ENCODE results near the gene WIZ.

Gene WIZ

GRCh38 chr19:15466851-15467733 is 17.3 kb upstream of the WIZ start:
- DNase-seq (ENCODE audit: low read depth), result no peak

DNA sequence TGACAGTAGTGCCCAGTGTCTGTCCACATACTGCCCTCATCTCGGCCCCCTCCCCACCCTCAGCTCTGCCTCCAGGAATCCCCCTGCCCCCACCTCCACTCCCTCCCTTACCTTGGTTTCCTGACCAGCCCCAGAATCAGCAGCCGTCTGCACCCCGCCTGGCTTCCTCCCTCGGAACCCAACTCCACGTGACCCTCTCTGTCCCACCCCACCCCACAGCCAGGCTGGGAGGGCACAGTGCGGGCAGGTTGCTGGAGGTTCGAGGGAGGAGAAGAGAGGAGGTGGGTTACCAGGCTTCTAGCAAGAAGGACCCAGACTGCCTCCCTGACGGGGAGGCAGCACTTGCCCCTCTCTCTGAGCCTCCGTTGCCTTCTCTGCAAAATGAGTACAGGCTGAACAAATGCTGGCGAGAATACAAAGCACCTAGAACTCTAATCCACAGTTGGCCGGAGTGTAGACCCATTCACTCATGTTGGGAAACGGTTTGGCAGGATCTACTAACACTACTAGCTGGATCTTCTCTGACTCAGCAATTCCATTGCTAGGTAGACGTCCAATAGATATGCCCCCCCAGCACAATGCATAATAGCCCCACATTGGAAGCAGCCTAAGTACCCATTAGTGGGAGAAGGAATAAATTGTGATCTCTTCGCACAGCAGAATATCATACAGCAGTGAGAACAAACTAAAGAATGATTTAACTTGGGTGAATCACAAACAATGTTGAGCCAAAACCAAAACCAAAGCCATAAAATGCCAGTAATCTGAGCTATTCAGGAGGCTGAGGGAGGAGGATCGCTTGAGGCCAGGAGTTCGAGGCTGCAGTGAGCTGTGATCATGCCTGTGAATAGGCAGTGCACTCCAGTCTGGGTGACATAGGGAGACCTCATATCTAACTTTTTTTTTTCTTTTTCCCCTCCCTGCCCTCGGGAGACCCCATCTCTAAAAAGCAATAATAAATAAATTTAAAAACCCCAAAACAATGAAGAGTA is 14.9 kb upstream of the WIZ start, which contains the start of gene RASAL3:
RASAL3 (minus strand) TSS at position 151 of the 992 bp plus-strand sequence. CDS start 186 bp downstream, outside the sequence.
- peak; percentile 74 for DNase-seq (ENCODE audit: low read depth)

DNA sequence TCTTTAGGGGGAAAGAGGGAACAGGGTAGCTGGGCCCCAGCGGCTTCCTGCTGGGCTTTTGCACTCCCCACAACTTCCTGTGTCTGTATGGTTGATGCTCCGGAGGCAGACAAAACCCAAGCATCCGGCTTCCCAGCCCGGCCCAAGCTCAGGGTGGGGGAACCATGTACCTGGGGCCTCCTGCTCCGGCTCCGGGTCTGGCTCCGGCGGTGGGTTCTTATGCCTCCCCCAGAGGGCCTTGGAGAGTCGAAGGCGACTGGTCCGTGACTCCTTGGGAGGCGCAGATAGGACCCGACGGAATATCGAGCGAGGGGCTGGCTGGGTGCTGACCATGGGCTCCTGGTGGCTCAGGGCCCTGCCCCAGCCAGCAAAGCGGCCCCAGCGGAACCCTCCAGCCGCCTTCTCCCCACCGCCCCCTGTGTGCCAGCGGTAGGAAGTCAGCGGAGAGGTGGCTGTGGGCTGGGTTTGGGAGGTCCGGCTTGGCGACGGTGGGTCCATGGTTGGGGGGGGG is 14.2 kb upstream of the WIZ start:
- peak; percentile 87 for DNase-seq (ENCODE audit: low read depth)

- DNase-seq (ENCODE audit: low read depth), result no peak
Measured at GRCh38 chr19:15461694-15462093, 11.9 kb upstream of the WIZ start.

DNA sequence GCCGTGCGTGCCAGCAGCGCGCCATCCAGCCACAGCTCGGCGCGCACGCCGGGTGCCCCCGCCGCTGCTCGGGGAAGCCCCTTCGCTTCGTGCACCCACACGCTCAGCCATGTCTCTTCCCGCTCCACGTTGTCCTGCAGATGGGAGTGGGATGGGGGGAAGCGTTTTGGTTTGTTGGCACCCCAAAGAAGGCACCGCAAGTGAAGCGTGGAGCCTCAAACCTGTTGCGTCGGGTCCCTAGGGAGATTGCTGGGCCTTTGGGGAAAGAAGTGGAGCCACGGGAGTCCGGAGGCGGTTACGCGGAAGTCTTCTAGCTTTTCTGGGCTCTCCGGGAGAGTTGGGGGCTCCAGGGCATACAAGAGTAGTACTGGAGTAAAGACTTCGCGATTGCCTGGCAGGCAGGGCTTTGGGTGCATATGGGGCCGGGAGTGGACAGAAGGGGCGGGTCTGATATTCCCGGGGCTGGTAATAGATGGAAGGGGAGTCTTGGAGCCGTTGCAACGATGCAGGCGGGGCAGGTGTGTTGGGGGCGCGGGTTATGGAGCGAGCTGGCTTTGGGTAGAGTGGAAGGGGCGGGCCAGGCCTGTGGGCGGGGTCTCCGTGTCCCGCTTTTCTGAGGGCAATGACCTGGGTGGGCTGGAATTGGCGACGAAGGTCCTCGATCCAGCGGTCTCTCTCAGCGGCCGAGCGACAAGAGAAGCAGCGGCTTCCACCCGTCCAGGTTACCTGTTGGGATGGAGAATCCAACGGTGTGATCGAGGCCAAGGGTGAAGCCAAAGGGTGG is 8.1 kb upstream of the WIZ start:
- no peak for DNase-seq (ENCODE audit: low read depth)

DNA sequence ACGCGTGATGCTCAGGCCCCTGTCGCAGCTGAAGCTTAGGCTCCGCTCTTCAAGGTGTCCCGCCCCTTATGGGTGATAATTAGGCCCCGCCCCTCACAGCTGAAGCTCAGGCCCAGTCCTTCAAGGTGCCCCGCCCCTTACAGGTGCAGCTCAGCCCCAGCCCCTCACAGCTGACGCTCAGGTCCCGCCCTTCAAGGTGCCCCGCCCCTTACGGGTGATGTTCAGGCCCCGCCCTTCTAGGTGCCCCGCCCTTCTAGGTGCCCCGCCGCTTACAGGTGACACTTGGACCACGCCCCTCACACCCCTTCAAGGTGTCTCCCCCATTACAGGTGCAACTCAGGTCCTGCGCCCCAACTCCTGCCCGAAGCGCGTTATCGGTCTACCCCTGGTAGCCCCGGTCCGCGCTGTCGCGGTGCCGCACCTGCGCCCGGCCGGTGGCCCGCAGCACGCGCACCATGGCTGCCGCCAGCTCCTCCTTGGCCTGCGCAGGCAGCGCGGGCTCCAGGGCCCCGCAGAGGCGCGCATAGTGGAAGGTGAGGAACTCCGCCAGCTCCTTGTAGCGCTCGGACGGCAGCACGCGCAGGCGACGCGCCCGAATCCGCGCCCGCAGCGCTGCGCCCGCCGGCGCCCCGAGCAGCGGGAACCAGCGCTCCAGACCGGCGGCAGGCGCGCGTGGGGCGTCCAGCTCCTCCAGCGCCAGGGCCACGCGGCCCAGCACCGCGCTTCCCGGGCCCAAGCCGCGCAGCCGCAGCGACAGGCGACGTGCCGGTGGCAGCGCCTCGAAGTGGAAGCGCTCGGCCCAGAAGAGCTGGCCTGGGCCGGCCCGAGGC is 7.3 kb upstream of the WIZ start:
- DNase-seq (ENCODE audit: low read depth), result no peak

- no peak for DNase-seq (ENCODE audit: low read depth)
Measured at GRCh38 chr19:15456441-15456840, 6.7 kb upstream of the WIZ start.

DNA sequence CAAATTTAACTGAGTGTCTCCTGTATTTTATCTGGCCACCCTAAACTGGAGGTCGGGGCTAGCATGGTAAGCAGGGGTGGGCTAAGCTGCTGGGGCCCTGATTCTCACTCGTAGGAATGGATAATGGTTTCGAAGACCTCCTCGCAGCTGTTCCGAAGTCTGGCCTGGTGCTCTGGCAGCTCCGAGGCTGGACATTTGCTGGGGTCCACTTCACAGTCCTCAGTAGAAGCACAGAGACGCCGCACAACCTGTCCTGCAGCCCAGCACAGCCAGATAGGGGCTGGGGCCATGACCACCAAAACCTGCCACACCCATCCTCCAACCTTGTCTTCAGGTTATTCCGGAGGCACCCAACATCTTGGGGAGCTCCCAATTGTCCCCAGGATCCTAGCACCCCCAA is 6.2 kb upstream of the WIZ start:
- no peak for DNase-seq (ENCODE audit: low read depth)

DNA sequence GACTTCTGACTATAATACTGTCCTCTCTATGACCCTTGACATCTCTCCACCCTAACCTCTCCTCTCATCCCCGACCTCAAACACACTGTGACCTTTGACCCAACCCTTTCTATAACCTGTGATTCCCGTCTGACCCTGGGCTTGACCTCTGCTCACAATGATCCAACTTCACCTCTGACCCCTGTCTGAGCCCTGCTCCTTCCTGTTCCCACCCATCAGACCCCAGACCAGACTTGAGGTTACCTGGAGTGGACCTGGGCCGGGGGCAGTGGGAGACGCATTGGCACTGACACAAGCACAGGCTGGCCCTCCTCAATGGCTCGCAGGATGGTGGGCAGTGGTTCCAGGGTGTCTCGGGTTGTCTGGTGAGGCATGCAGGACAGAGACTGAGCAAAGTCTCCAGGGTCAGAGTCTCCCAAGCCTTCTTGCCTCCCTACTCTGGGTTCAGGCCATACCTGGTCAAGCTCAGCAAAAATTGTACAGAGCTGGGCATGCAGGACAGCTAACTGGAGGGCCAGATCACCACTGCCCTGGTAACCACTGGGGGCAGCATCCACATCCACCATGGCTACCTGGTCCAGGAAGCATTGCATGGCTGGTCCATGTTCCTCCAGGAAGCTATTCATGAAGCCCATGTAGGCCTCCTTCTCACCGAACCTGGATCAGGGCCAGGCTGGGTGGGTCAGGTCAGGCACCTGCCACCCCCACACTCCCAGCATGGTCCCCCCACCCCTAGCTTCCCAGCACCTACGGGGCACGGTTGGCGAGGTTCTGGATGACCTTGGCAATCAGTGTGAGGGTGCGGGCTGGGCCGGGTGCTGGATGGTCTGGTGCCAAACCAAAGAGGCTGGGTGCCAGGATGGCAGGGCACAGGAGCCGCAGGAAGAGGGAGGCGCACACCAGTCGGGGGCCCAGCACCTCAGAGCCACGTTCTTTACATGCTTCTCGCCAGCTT is 4.4 kb upstream of the WIZ start:
- DNase-seq (ENCODE audit: low read depth), result no peak

DNA sequence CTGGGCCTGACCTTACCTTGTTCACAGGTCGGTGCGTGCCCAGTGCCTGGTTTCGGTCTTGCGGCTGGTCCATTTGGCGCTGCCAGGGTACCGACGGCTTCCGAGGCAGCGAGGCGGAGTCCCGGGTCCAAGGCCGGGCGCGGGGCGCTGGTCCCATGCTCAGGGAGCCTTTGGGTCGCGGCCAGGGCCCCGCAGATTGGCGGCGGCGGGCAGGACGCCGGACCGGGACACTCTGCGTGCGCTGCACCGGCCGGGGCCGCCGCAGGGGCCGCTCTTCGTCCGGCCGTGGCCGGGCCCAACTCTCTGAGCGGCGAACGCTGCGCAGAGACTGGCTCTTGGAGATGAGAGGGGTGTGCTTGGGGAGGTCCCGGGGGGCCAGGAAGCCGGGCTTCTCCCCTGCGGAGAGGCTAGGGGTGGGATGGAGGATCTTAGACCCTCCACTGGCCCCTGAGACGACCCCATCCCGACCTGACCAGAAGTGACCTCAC is 3.4 kb upstream of the WIZ start:
- DNase-seq (ENCODE audit: low read depth), result no peak

GRCh38 chr19:15452111-15453047 is 2.6 kb upstream of the WIZ start:
- no peak for DNase-seq (ENCODE audit: low read depth)

GRCh38 chr19:15450528-15450890 is 753 bp upstream of the WIZ start:
- no peak for DNase-seq (ENCODE audit: low read depth)

DNA sequence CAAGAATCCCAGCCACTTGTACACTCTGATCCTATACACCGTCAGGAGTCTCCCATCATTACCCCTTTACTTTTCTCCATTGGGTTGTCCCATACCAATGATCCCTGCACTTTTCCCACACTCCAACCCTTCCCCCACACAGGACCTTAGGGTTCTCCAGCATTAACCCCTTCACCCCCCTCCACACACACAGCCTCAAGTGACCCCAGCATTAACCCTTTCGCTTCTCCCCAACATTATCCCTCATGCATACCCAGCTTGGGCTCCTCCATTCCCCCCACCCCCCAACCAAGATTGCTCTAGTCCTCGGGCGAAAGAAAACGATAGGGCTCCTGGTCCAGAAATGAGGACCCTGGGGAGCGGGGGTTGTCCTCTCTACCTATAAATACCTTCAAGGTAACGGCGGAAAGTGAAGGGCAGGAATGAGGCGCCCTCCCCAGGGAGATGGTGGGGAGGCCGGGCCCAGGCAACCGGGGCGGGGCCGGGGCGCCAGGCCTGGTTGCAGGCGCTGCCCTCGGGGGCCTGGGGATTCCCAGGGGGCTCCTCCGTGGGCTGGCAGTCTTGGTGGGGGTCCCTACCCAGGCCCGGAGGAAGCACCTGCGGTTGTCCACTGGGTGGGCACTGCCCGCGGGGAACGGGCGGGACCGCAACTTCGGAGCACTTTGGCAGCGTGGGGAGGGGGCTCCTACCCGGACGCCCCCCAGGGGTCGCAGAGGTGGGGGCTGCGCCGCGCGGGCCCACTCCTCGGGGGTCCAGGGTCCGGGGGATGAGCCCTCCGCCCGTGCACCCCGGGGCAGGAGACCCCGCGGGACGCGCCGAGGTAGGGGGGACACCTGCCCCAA is 757 bp downstream of the WIZ start:
- DNase-seq (ENCODE audit: low read depth), result no peak

GRCh38 chr19:15448044-15448777 is 1.5 kb downstream of the WIZ start:
- no peak for DNase-seq (ENCODE audit: low read depth)

GRCh38 chr19:15447057-15447456 is 2.7 kb downstream of the WIZ start:
- DNase-seq (ENCODE audit: low read depth), result no peak

DNA sequence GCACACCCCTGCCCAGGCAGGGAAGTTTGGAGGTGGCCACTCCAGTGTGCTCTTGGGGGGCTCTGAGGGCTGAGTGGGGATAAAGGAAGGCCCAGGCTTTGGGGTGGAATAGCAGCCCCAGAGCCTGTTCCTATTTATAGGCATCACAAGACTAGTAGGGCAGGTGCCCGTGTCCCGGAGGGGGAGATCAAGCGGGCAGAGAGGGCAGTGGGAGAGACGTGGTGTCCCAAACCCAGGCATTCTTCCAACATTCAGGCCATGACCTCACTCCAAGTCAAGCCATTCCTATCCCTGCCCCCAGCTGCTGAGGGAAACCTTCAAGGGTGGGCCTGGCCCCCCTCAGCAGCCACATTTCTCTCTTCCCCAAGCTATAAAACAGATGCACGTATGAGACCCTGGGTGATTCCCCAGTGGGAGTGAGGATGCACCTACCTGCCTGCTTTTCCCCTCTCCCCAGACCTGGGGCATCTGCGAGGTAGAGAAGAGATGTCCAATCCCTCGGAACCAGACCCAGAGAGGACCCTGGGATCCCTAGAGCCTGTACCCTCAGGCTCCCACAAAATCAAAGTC is 3.9 kb downstream of the WIZ start:
- no peak for DNase-seq (ENCODE audit: low read depth)

All from CMK (cell line).